IMR-90 (cell line): ENCODE data around the gene WAC. TPM values are rescaled to one million over a fixed set of nuclear protein-coding genes. Genes with fewer than 3 reads are reported as not detected.

Experiments
- ATAC-seq: fragments of 200-7000 bp; cut with Tn5 transposase; 2 replicates; pipeline ENCODE4 v1.9.1; 2020; ENCODE audit warnings: low read depth, mild to moderate bottlenecking, moderate library complexity
- BruUV-seq: library from RNA; stranded (reverse); fragments of 400-500 nt; replicated peaks from 2 replicates; lab custom pipeline; 2021; lab: Mats Ljungman, UMichigan
- CTCF ChIA-PET: fragments of 300-600 bp; formaldehyde crosslinking; extraction: SDS; loops from one replicate; lab custom pipeline; 2021; ENCODE audit warnings: antibody characterized with exemption; lab: Yijun Ruan, JAX
- POLR2A ChIA-PET: fragments of 300-600 bp; sonication (Branson Sonifier 250); formaldehyde crosslinking; loops from one replicate; lab custom pipeline; 2022; ENCODE audit warnings: antibody characterized with exemption; ENCODE audit not compliant: unreplicated experiment; lab: Charles Lee
- DNase-seq: peaks from one replicate; pipeline ENCODE4 v3.0.0; 2013
- H2AFZ ChIP-seq: replicated peaks from 2 replicates; pipeline ENCODE3; 2013; ENCODE audit warnings: low read length, mild to moderate bottlenecking; ENCODE audit not compliant: poor library complexity
- H2AK5ac ChIP-seq: 2 replicates; pipeline ENCODE4 v1.6.1; 2013; ENCODE audit warnings: low read depth, low read length, inconsistent platforms
- H2AK9ac ChIP-seq: replicated peaks from 2 replicates; pipeline ENCODE3; 2013; ENCODE audit warnings: mild to moderate bottlenecking, low read depth, low read length, moderate library complexity; ENCODE audit not compliant: poor library complexity
- H2BK120ac ChIP-seq: 2 replicates; pipeline ENCODE4 v1.6.1; 2013; ENCODE audit warnings: low read depth, low read length, inconsistent platforms
- H2BK15ac ChIP-seq: 3 replicates; pipeline ENCODE4 v1.6.1; 2013; ENCODE audit warnings: low read depth, low read length, inconsistent platforms
- H2BK20ac ChIP-seq: 2 replicates; pipeline ENCODE4 v1.6.1; 2013; ENCODE audit warnings: low read depth, mild to moderate bottlenecking, inconsistent platforms, low read length, moderate library complexity
- H2BK5ac ChIP-seq: 2 replicates; pipeline ENCODE4 v1.6.1; 2013; ENCODE audit warnings: mild to moderate bottlenecking, low read depth, low read length, inconsistent platforms; ENCODE audit not compliant: poor library complexity, severe bottlenecking
- H3K14ac ChIP-seq: replicated peaks from 2 replicates; pipeline ENCODE4 v1.6.1; 2013; ENCODE audit warnings: low read depth, low read length, inconsistent platforms
- H3K18ac ChIP-seq: 2 replicates; pipeline ENCODE4 v1.6.1; 2013; ENCODE audit warnings: low read depth, low read length, control low read depth
- H3K23ac ChIP-seq: 2 replicates; pipeline ENCODE4 v1.6.1; 2013; ENCODE audit warnings: low read depth, low read length, inconsistent platforms
- H3K27ac ChIP-seq: 2 replicates; pipeline ENCODE4 v1.5.1; 2013; ENCODE audit warnings: mild to moderate bottlenecking, control low read depth, low read length; ENCODE audit not compliant: insufficient read depth
- H3K27me3 ChIP-seq: 2 replicates; pipeline ENCODE4 v1.6.1; 2013; ENCODE audit warnings: low read length; ENCODE audit not compliant: control insufficient read depth, insufficient read depth
- H3K36me3 ChIP-seq: 2 replicates; pipeline ENCODE4 v1.6.1; 2013; ENCODE audit warnings: low read length, mixed read lengths; ENCODE audit not compliant: control insufficient read depth, insufficient read depth
- H3K4ac ChIP-seq: 2 replicates; pipeline ENCODE4 v1.6.1; 2013; ENCODE audit warnings: low read depth, low read length, inconsistent platforms
- H3K4me1 ChIP-seq: 2 replicates; pipeline ENCODE4 v1.6.1; 2013; ENCODE audit warnings: low read length, mixed read lengths; ENCODE audit not compliant: control insufficient read depth, insufficient read depth
- H3K4me2 ChIP-seq: 2 replicates; pipeline ENCODE4 v1.6.1; 2013; ENCODE audit warnings: low read depth, mild to moderate bottlenecking, control low read depth, low read length, moderate library complexity
- H3K4me3 ChIP-seq: 2 replicates; pipeline ENCODE4 v1.5.1; 2013; ENCODE audit warnings: low read depth, mild to moderate bottlenecking, control low read depth, low read length, moderate library complexity; ENCODE audit not compliant: insufficient read depth
- H3K56ac ChIP-seq: 2 replicates; pipeline ENCODE4 v1.6.1; 2013; ENCODE audit warnings: low read length, inconsistent platforms; ENCODE audit not compliant: insufficient read depth; ENCODE audit errors: extremely low read depth
- H3K79me1 ChIP-seq, 2 experiments: 2 replicates each; pipeline ENCODE4 v1.6.1; 2013; ENCODE audit warnings: low read length in 2 of 2, inconsistent platforms in 1 of 2, low read depth in 1 of 2
- H3K9ac ChIP-seq: 2 replicates; pipeline ENCODE4 v1.6.1; 2013; ENCODE audit warnings: low read depth, low read length, control low read depth
- H3K9me1 ChIP-seq: 2 replicates; pipeline ENCODE4 v1.6.1; 2013; ENCODE audit warnings: low read length, inconsistent platforms; ENCODE audit not compliant: insufficient read depth
- H3K9me3 ChIP-seq: 2 replicates; pipeline ENCODE4 v1.6.1; 2013; ENCODE audit warnings: low read length; ENCODE audit not compliant: control insufficient read depth, insufficient read depth
- H4K20me1 ChIP-seq: 2 replicates; pipeline ENCODE4 v1.6.1; 2013; ENCODE audit warnings: low read length, inconsistent platforms; ENCODE audit not compliant: insufficient read depth
- H4K5ac ChIP-seq: 2 replicates; pipeline ENCODE4 v1.6.1; 2013; ENCODE audit warnings: mild to moderate bottlenecking, low read depth, low read length, control low read depth
- H4K8ac ChIP-seq, 2 experiments: 2 replicates each; pipeline ENCODE4 v1.6.1; 2013; ENCODE audit warnings: low read depth in 2 of 2, low read length in 2 of 2, control low read depth in 1 of 2, inconsistent platforms in 1 of 2
- H4K91ac ChIP-seq: 2 replicates; pipeline ENCODE4 v1.6.1; 2013; ENCODE audit warnings: low read depth, low read length, inconsistent platforms; ENCODE audit not compliant: insufficient read depth
- BHLHE40 ChIP-seq: fragments of 150-350 bp; IDR thresholded peaks from 2 replicates; pipeline ENCODE4 v1.6.1; 2016; ENCODE audit warnings: mild to moderate bottlenecking, low read depth, low read length
- MAFK ChIP-seq: IDR thresholded peaks from 2 replicates; pipeline ENCODE4 v1.6.1; 2012; ENCODE audit warnings: low read depth, low read length, improper control_type of control experiment
- WGBS, 2 experiments: methylation state at CpG; one replicate each; pipeline versions ENCODE4 v1.1.5 to v1.1.7; 2013; ENCODE audit warnings: missing lambda C conversion rate in 2 of 2; ENCODE audit not compliant: insufficient read length in 1 of 2; ENCODE audit errors: extremely low coverage in 2 of 2; 5-methylcytosine and 5-hydroxymethylcytosine counted together
- dilution Hi-C: fragments of 300-500 bp; cut with HindIII; formaldehyde crosslinking; loops from one replicate; pipeline ENCODE4 v1.14.3; 2018; ENCODE audit warnings: low sequenced_read_pairs; ENCODE audit not compliant: unreplicated experiment
- in situ Hi-C: fragments of 300-500 bp; cut with MboI; formaldehyde crosslinking; loops from 3 replicates; pipeline ENCODE4 v1.14.3; 2019; ENCODE audit warnings: low sequenced_read_pairs, inconsistent platforms, mixed read lengths
- intact Hi-C: fragments of 100-400 bp; cut with micrococcal nuclease; formaldehyde crosslinking; loops from 2 replicates; pipeline ENCODE4 v1.10.0; 2022
- polyA plus RNA-seq, 3 experiments: library from polyadenylated mRNA; depleted of rRNA; stranded (reverse); fragments of >200 nt; gene quantifications; 2 replicates each; pipeline ENCODE4 v1.2.3, GENCODE V29; 2012; ENCODE audit warnings: low replicate concordance in 1 of 3
- total RNA-seq: library from RNA; depleted of rRNA; stranded (reverse); fragments of >200 nt; gene quantifications from 2 replicates; pipeline ENCODE4 v1.2.3, GENCODE V29; 2012
- TF ChIP-seq, protein P1 (sequence below): fragments of 150-350 bp; IDR thresholded peaks from 2 replicates; pipeline ENCODE4 v1.6.1; 2016; ENCODE audit warnings: low read depth, mild to moderate bottlenecking, low read length, moderate library complexity, borderline replicate concordance

The WAC gene
- total and polyA plus RNA-seq, 2 of the 4 experiments (the other 2 are of a cell fraction), result 39.6 to 52.2 TPM

DNA sequence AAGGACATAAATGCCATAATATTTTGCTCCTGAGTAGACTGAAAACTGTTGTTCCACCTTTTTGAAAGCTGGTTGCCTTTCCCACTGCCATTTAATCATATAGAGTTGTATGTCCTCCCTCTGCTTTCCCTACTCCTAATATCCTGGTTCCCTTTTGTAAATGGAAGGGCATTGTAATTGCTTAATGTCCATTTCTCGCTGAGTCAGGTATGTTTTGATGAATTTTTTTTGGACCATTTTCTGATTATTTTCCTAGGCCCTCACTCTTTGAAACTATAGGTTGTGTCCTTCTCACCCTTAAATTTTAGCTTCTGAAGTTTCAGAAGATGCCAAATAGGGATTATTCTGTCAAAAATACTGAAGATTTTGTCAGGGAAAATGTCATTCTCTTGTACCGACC is 45.5 kb downstream of the WAC start:
- DNase-seq, result no peak
- no peak overlapping the region for H4K91ac ChIP-seq

More for the DNA sequence above, 45.5 kb downstream of the WAC start:
- Histone ChIP-seq H3K14ac (no peak overlapping the region), H3K4ac (no peak overlapping the region), H3K36me3 (peaks cover 13% of the 10 kb centered on the region), H2AK5ac (no peak overlapping the region), H2BK15ac (no peak overlapping the region), H3K9me3 (no peaks in the 10 kb centered on the region), H3K27ac (no peak overlapping the region), H3K4me1 (peaks cover 3% of the 10 kb centered on the region; the same call in 1 of the 2 replicates), H4K8ac (no peak overlapping the region), H3K79me1 (peaks cover 6 to 70% of the 10 kb centered on the region in 2 experiments; a peak in 3 of 4 replicates), H2AK9ac (no peak overlapping the region), H3K18ac (no peak overlapping the region), H3K4me3 (no peak overlapping the region), H3K56ac (no peak overlapping the region), H3K4me2 (no peak overlapping the region), H3K9me1 (peaks cover 6% of the 10 kb centered on the region), H4K20me1 (peaks cover 93% of the 10 kb centered on the region), H3K9ac (no peak overlapping the region), H2BK20ac (no peak overlapping the region), H2BK5ac (no peak overlapping the region), H4K5ac (no peak overlapping the region), H2AFZ (no peak overlapping the region), H3K27me3 (no peaks in the 10 kb centered on the region), H2BK120ac (no peak overlapping the region), H3K23ac (no peak overlapping the region)
- intact Hi-C loops (no loop called here), dilution Hi-C loops (no loop called here), in situ Hi-C loops (no loop called here)
- ChIA-PET CTCF (interaction anchor here (0.5 kb wide), 1 partner anchor 27 kb away, joined by 3 read pairs; no protein-coding TSS in a partner anchor), POLR2A (no interaction called here)
- TF ChIP-seq, protein P1, sequence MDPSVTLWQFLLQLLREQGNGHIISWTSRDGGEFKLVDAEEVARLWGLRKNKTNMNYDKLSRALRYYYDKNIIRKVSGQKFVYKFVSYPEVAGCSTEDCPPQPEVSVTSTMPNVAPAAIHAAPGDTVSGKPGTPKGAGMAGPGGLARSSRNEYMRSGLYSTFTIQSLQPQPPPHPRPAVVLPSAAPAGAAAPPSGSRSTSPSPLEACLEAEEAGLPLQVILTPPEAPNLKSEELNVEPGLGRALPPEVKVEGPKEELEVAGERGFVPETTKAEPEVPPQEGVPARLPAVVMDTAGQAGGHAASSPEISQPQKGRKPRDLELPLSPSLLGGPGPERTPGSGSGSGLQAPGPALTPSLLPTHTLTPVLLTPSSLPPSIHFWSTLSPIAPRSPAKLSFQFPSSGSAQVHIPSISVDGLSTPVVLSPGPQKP, result no peak
- TF ChIP-seq MAFK (peak; percentile 69), BHLHE40 (no peak)
- no CpG with 5 or more reads among the region's 2 CpGs for WGBS, 2 experiments
- BruUV-seq, result no TSS peak
- no peak for ATAC-seq
